Spleen (tissue), 11 donors: ENCODE results near the gene CDR2L. TPM values are rescaled to one million over a fixed set of nuclear protein-coding genes. Genes with fewer than 3 reads are reported as not detected.
A peak's percentile ranks its signal among the peaks of the same experiment; 100 is the strongest.
"Not testable (repeated sequence)": the region's sequence is repeated elsewhere in the genome, so short reads cannot be mapped to it uniquely, and the experiment has no call there.

Experiments used
- DNase-seq: peaks from one replicate; pipeline ENCODE4 v3.0.0-alpha.2; 2020
- H3K27ac ChIP-seq, 8 donors: fragments of 200-600 bp; sonication (generic) in 7 of 8; 1 replicate in 4 of 8; 2 replicates in 4 of 8; pipeline versions ENCODE4 v1.5.0 to v1.8.0; 2016 to 2021; ENCODE audit warnings: inconsistent platforms in 4 of 8, mild to moderate bottlenecking in 4 of 8, moderate library complexity in 1 of 8
- H3K27me3 ChIP-seq, 7 donors: fragments of 200-600 bp; sonication (generic) in 6 of 7; replicated peaks in 1 of 7; 1 replicate in 4 of 7; 2 replicates in 3 of 7; pipeline versions ENCODE4 v1.5.0 to v1.8.0; 2016 to 2021; ENCODE audit warnings: inconsistent platforms in 3 of 7, mild to moderate bottlenecking in 1 of 7
- H3K36me3 ChIP-seq, 6 donors: fragments of 200-600 bp; sonication (generic) in 5 of 6; 1 replicate in 4 of 6; 2 replicates in 2 of 6; pipeline versions ENCODE4 v1.5.0 to v1.8.0; 2016 to 2021; ENCODE audit warnings: inconsistent platforms in 2 of 6
- H3K4me1 ChIP-seq, 6 donors: fragments of 200-600 bp; sonication (generic) in 5 of 6; 1 replicate in 3 of 6; 2 replicates in 3 of 6; pipeline versions ENCODE4 v1.5.0 to v1.8.0; 2016 to 2021; ENCODE audit warnings: inconsistent platforms in 3 of 6
- H3K4me3 ChIP-seq, 8 donors: fragments of 200-600 bp; sonication (generic) in 7 of 8; 1 replicate in 4 of 8; 2 replicates in 4 of 8; pipeline versions ENCODE4 v1.5.0 to v1.8.0; 2016 to 2021; ENCODE audit warnings: inconsistent platforms in 4 of 8, mild to moderate bottlenecking in 4 of 8, moderate library complexity in 2 of 8
- H3K9me3 ChIP-seq, 8 donors: fragments of 200-600 bp; sonication (generic) in 7 of 8; 1 replicate in 4 of 8; 2 replicates in 4 of 8; pipeline versions ENCODE4 v1.5.0 to v1.8.0; 2016 to 2021; ENCODE audit warnings: inconsistent platforms in 4 of 8
- POLR2A ChIP-seq, 3 donors: fragments of 450-650 bp; IDR thresholded peaks; one replicate each; pipeline ENCODE4 v1.5.1; 2017; ENCODE audit warnings: antibody characterized with exemption in 3 of 3, mild to moderate bottlenecking in 1 of 3
- POLR2AphosphoS5 ChIP-seq, 3 donors: sonication (generic); formaldehyde crosslinking; IDR thresholded peaks; one replicate each; pipeline ENCODE4 v1.5.1; 2017; ENCODE audit warnings: antibody characterized with exemption in 3 of 3
- WGBS, 5 donors: extraction: QIAGEN DNeasy Blood & Tissue Kit in 3 of 5; methylation state at CpG; one replicate each; pipeline versions ENCODE4 v1.1.5 to v1.1.7; 2013 to 2018; 5-methylcytosine and 5-hydroxymethylcytosine counted together
- intact Hi-C: fragments of 100-400 bp; cut with DNase I; formaldehyde crosslinking; loops from one replicate; pipeline ENCODE4 v1.15.0; 2023; ENCODE audit warnings: low total_unique reads
- polyA plus RNA-seq, 3 donors: library from polyadenylated mRNA; stranded (reverse); fragments of 200-250 nt; gene quantifications; one replicate each; pipeline ENCODE4 v1.2.1, GENCODE V29; 2013
- total RNA-seq, 7 donors: library from RNA; depleted of rRNA in 3 of 7; stranded (reverse); fragments of >200 nt in 3 of 7; fragmentation: NEBNext Ultra II Directional in 4 of 7; extraction: Animal tissue kit (Norgen Biotek cat#: 25700) in 4 of 7; gene quantifications; one replicate each; pipeline versions ENCODE4 v1.1.0 to v1.2.1, GENCODE V29; 2016 to 2021
- TF ChIP-seq, protein P1 (sequence below), 11 experiments: fragments of 200-600 bp in 7 of 11; fragments of 450-650 bp in 4 of 11; sonication (generic) in 4 of 11; IDR thresholded peaks in 8 of 11; conservative IDR thresholded peaks in 3 of 11; 1 replicate in 7 of 11; 2 replicates in 4 of 11; pipeline versions ENCODE4 v1.4.0 to v1.8.0; 2016 to 2021; ENCODE audit warnings: antibody characterized with exemption in 11 of 11, inconsistent platforms in 4 of 11, mild to moderate bottlenecking in 1 of 11
- donor health status: healthy with polysubstance abuse.
- donor health status: DM: no; HTN: no; CAD: no; lungs with moderate emphysema.
- donor health status: DM: no; HTN: no; CAD: no.
- donor health status: Bipolar disorder and iron deficiency.
- donor health status: healthy.
- donor health status: DM: no; HTN: no; CAD: no.
- donor health status: DM: yes; HTN: yes; CAD: no.

Gene CDR2L
- total and polyA plus RNA-seq, 10 donors: 0.48 to 6.0 (median 1.9) TPM

DNA sequence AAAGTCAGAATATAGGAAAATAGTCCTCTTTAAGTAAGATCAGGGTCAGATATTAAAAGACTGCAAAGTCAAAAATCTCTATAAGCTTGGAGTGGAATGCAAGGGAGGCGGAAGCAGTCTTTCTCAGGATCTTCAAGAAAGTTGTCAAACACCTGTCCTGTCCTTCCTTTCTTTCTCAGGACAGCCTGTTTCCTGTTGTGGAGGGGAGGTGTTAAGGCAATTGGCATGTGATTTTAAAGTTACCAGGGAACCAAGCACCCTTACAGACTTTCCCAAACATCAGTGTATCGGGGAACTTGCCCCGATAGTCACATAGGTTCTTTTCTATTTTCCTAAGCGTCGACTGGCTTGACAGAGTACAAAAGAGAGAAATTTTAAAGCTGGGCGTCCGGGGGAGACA lies 57.3 kb downstream of the CDR2L start:
- intact Hi-C loops: no loop called here
- TF ChIP-seq POLR2AphosphoS5 (IDR thresholded peaks at IDR 0.05) (no peak), POLR2A (IDR thresholded peaks at IDR 0.05) (no peak)
- TF ChIP-seq, protein P1, sequence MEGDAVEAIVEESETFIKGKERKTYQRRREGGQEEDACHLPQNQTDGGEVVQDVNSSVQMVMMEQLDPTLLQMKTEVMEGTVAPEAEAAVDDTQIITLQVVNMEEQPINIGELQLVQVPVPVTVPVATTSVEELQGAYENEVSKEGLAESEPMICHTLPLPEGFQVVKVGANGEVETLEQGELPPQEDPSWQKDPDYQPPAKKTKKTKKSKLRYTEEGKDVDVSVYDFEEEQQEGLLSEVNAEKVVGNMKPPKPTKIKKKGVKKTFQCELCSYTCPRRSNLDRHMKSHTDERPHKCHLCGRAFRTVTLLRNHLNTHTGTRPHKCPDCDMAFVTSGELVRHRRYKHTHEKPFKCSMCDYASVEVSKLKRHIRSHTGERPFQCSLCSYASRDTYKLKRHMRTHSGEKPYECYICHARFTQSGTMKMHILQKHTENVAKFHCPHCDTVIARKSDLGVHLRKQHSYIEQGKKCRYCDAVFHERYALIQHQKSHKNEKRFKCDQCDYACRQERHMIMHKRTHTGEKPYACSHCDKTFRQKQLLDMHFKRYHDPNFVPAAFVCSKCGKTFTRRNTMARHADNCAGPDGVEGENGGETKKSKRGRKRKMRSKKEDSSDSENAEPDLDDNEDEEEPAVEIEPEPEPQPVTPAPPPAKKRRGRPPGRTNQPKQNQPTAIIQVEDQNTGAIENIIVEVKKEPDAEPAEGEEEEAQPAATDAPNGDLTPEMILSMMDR (IDR thresholded peaks at IDR 0.05 in 8 of 11, conservative IDR thresholded peaks at IDR 0.05 in 3 of 11): no peak
- WGBS, 5 donors: 74 to 88% (median 86%) methylated on average over 7 of the region's 7 CpGs

DNA sequence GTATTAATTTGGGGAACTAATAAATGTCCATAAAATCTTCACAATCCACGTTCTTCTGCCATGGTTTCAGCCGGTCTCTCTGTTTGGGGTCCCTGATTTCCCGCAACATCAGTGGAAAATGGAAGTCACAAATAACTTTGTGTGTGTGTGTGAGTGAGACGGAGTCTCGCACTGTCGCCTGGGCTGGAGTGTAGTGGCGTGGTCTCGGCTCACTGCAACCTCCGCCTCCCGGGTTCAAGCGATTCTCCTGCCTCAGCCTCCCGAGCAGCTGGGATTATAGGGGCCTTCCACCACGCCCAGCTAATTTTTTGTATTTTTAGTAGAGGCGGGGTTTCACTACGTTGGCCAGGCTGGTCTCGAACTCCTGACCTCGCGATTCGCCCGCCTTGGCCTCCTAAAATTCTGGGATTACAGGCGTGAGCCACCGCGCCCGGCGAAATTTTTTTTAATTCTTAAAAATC lies 58.5 kb downstream of the CDR2L start:
- H3K36me3 ChIP-seq: peaks cover 0 to 33% (median 23%) of the 10 kb centered on the region in 6 donors
- DNase-seq, H3K27me3 ChIP-seq, intact Hi-C loops, H3K9me3 ChIP-seq: not testable (repeated sequence)
- H3K4me1 ChIP-seq: peaks cover 6 to 57% (median 33%) of the 10 kb centered on the region in 6 donors
- H3K4me3 ChIP-seq: peak overlapping the region; percentile 74 to 98 (median 92)
- 19 to 27% (median 21%) methylated on average over 25 of the region's 25 CpGs for WGBS, 5 donors
- H3K27ac ChIP-seq: peak overlapping the region; percentile 78 to 98 (median 95)

More for the DNA sequence above, 57.3 kb downstream of the CDR2L start:
- H3K27me3 ChIP-seq: no peaks in the 10 kb centered on the region
- no peak overlapping the region for H3K4me3 ChIP-seq
- no peak overlapping the region for H3K27ac ChIP-seq
- peaks cover 6 to 49% (median 32%) of the 10 kb centered on the region in 6 donors for H3K4me1 ChIP-seq
- no peak for DNase-seq
- no peaks in the 10 kb centered on the region for H3K9me3 ChIP-seq
- H3K36me3 ChIP-seq: peaks cover 0 to 33% (median 27%) of the 10 kb centered on the region in 6 donors

DNA sequence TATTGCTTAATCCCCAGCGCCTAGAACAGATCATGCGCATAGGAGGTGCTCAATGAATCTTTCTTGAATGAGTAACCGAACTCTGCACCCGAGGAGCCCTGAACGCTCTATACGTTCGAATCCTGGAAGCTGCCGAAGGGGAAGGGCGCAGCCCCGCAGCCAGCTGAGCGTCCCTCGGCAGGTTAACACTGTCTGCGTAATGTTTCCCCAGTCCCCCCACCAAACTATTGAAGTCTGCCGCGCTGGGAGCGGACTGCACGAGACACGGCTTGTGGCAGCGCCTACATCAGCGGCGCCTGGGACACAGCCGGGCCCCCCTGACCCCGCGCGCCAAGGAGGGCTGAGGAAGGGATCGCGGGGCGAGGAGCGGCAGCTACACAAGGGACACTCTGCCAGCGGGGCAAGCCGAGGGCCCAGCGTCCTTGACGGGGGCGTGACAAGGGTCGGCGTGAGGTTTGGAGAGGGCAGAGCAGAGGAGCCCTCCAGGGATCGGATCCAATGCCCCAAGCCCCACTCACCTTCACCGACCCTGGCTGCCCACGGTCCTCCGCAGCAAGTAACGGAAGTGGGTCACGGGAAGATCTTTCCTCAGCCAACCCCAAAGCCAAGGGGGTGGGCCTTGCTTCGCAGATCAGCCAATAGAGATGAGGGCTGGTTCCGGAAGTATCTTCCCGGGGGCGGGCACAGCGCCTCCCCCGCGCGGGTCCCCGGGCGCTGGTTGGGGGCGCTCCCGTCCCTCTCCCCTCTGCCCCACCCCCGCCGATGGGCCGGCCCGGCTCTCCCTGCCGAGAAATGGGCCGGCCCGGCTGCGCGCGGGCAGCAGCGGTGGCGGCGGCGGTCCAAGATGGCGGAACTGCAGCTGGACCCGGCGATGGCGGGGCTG lies 59.2 kb downstream of the CDR2L start, which contains the start of the genes ATP5PD and KCTD2:
Gene ATP5PD, minus strand, starts transcription at position 563 of the 883 bp plus-strand sequence. CDS start 4,319 bp downstream, outside the sequence.
Gene KCTD2, plus strand, starts transcription at position 819 of the 883 bp plus-strand sequence. Its CDS starts 26 bp downstream, at position 845.
- TF ChIP-seq, protein P1 (IDR thresholded peaks at IDR 0.05 in 8 of 11, conservative IDR thresholded peaks at IDR 0.05 in 3 of 11): peak in 3 of 11 experiments; percentile 28 to 52 (median 31)
- TF ChIP-seq POLR2A (IDR thresholded peaks at IDR 0.05): peak; percentile 68 to 74 (median 71)
- TF ChIP-seq POLR2AphosphoS5 (IDR thresholded peaks at IDR 0.05): peak; percentile 94 to 98 (median 97)
- intact Hi-C loops: no loop called here

DNA sequence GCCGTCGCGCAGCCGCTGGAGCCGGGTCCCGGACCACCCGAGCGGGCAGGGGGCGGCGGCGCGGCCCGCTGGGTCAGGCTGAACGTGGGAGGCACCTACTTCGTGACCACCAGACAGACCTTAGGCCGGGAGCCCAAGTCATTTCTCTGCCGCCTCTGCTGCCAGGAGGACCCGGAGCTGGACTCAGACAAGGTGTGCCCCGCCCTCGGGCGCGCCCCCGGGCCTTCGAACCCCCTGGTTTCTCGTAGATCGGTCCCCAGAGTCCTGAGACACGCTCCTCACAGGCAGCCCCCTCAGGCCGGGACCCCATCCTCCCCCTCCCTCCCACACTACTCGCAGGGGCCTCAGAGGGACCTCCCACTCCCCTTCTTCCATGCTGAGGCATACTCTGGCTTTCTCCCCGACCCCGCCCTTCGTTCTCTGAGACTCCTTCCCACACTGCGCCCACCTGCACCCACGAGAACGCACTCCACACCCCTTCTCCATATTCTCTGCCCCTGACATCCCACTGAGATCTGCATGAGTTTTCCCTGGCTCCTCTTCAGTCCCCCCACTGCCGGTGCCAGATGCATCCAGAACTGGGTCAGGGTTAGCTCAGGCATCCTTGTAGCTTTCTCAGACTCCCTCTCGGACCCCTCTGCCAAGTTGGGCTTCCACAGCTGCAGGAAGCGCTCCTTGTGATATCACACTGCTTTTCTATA lies 60.1 kb downstream of the CDR2L start:
- peaks cover 6 to 57% (median 33%) of the 10 kb centered on the region in 6 donors for H3K4me1 ChIP-seq
- H3K27me3 ChIP-seq: no peaks in the 10 kb centered on the region
- no peaks in the 10 kb centered on the region for H3K9me3 ChIP-seq
- H3K27ac ChIP-seq: peak overlapping the region in 7 of 8 donors; percentile 89 to 98 (median 96)
- intact Hi-C loops: no loop called here
- peak overlapping the region; percentile 74 to 98 (median 92) for H3K4me3 ChIP-seq
- WGBS, 5 donors: 1 to 3% (median 1%) methylated on average over 13 to 38 of the region's 38 CpGs
- no peak for TF ChIP-seq POLR2AphosphoS5 (IDR thresholded peaks at IDR 0.05)
- no peak for TF ChIP-seq POLR2A (IDR thresholded peaks at IDR 0.05)
- TF ChIP-seq, protein P1 (IDR thresholded peaks at IDR 0.05 in 8 of 11, conservative IDR thresholded peaks at IDR 0.05 in 3 of 11): no peak
- DNase-seq: peak; percentile 89
- peaks cover 0 to 34% (median 10%) of the 10 kb centered on the region in 6 donors for H3K36me3 ChIP-seq

More for the DNA sequence above, 59.2 kb downstream of the CDR2L start, which contains the start of the genes ATP5PD and KCTD2:
- WGBS, 5 donors: 0% methylated on average over 13 to 72 of the region's 72 CpGs
- H3K27ac ChIP-seq: peak within 1 kb of the TSS; percentile 78 to 98 (median 95)
- H3K27me3 ChIP-seq: no peaks in the 10 kb centered on the region
- DNase-seq: peak; percentile 98
- H3K9me3 ChIP-seq: no peaks in the 10 kb centered on the region
- H3K36me3 ChIP-seq: peaks cover 0 to 33% (median 17%) of the 10 kb centered on the region in 6 donors
- H3K4me1 ChIP-seq: peaks cover 6 to 57% (median 33%) of the 10 kb centered on the region in 6 donors
- peak within 1 kb of the TSS; percentile 74 to 98 (median 92) for H3K4me3 ChIP-seq
